ENCODE results near the gene MGAT5B.

GRCh38 chr17:76926237-76926866 lies 58.1 kb downstream of the MGAT5B start:
- TF ChIP-seq CTCF (IDR thresholded peaks at IDR 0.05) (no peak), POLR2A (IDR thresholded peaks at IDR 0.05) (no peak)
